Activated T-cell treated with anti-CD3 and anti-CD28 coated beads, Interleukin-2, amount 50 U/mL, for 4 hours (primary cell): ENCODE results near the gene IFI6. TPM values are rescaled to one million over a fixed set of nuclear protein-coding genes. Genes with fewer than 3 reads are reported as not detected.
A peak's percentile ranks its signal among the peaks of the same experiment; 100 is the strongest.
"Not testable (repeated sequence)": the region's sequence is repeated elsewhere in the genome, so short reads cannot be mapped to it uniquely, and the experiment has no call there.

Source experiments
- ATAC-seq, 2 donors: fragments of 200-7000 bp; cut with Tn5 transposase; one replicate each; pipeline ENCODE4 v1.10.0; 2021
- DNase-seq: peaks from one replicate; pipeline ENCODE4 v3.0.0-alpha.2; 2020
- H3K27me3 Mint-ChIP-seq: one replicate; pipeline ENCODE4 v1.8.0; 2021; ENCODE audit warnings: low read depth, mixed read lengths
- H3K36me3 Mint-ChIP-seq: one replicate; pipeline ENCODE4 v1.8.0; 2022; ENCODE audit warnings: mixed read lengths; ENCODE audit not compliant: insufficient read depth
- H3K4me1 Mint-ChIP-seq: one replicate; pipeline ENCODE4 v1.8.0; 2021; ENCODE audit warnings: low read depth, mixed read lengths
- H3K4me3 Mint-ChIP-seq: one replicate; pipeline ENCODE4 v1.8.0; 2021; ENCODE audit warnings: mild to moderate bottlenecking, moderate library complexity, mixed read lengths
- H3K9me3 Mint-ChIP-seq: one replicate; pipeline ENCODE4 v1.8.0; 2021; ENCODE audit warnings: mixed read lengths
- total RNA-seq, 3 donors: library from RNA; stranded (reverse); gene quantifications; one replicate each; pipeline ENCODE4 v1.2.1, GENCODE V29; 2021

IFI6 gene, protein sequence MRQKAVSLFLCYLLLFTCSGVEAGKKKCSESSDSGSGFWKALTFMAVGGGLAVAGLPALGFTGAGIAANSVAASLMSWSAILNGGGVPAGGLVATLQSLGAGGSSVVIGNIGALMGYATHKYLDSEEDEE
- 10 to 100 TPM in 2 of 3 donors, 1 to 10 TPM in 1; 9.1 to 18.9 (median 15.4) TPM for total RNA-seq

DNA sequence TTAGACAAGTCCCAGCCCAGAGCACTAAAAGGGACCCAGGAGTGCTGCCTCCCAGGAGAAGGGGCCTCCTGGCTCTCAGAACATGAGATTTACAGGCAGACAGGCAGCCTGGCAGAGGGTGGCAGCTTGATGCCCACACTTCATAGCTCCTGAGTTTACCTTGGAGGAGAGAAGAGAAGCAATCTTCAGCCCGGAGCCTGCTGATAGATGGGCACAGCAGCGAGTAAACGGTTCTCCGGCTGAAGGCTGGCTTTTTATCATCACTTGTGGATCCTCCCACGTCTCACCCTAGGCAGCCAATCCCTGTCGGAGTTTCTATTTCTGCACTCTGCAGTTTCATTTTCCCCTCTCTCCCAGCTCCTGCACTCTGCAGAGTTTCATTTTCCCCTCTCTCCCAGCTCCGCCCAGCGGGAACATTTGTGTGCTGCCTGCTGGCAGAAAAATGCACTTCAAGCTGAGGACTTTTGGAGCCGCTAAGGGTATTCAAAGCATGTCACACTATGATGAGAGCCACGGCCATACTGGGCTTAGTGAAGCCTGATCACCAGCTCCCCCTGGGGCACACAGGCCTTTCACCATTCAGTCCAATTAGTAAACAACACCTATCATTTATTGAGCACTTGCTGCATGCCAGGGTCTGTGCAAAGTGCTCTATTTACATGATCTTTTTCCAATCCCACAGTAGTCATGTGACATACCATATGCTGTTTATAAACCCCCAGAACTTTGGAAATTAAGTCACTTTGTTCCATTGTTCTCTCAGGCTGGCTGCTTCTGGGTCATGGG is at the start of gene IFI6:
IFI6 (minus strand) TSS at position 229 of the 786 bp plus-strand sequence. CDS start 2,878 bp downstream, outside the sequence.
- Mint-ChIP-seq H3K36me3 (peaks cover 1% of the 10 kb centered on the region), H3K27me3 (no peaks in the 10 kb centered on the region), H3K9me3 (no peaks in the 10 kb centered on the region), H3K4me3 (peak within 1 kb of the TSS; percentile 87), H3K4me1 (peaks cover 37% of the 10 kb centered on the region)
- DNase-seq (peak; percentile 61), ATAC-seq (peak; percentile 90 to 94)

DNA sequence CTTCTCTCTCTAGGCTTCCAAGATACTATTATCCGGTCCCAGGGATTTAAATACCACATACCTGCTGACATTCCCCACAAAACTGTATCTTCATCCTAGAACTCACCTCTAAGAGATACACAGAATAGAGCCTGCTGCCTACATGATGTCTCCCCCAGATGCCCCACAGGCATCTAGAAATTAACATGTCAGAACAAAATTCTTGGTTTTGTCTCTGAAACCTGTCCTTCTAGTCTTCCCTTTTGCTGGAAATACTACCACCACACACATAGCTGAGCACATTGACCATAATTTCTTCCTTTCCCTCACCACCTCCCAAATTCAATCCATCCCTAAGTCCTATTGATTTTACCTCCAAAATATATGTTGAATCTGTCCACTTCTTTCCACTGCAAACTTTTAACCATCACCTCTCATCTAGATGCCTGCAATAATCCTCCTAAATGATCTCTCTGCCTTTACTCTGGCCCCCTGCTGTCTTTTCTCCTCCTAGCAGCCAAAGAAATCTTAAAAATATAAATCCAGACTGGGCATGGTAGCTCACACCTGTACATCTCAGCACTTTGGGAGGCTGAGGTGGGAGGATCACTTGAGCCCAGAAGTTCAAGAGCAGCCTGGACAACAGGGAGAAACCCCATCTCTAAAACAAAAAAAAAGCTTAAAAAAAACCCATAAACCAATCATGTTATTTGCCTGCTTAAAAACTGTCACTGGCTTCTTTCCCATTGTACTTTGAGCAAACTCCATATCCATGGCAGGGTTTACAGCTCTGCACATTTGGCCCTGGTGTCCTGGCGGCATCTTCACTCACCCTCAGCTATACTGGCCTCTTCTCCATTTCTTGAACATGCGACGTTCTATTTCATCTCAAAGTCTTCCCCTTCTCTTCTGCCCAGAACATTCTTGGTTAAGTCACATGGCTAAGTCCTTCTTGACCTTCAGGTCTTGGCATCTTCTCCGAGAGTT is 47.6 kb upstream of the IFI6 start:
- Mint-ChIP-seq H3K36me3 (no peaks in the 10 kb centered on the region), H3K9me3 (peaks cover 13% of the 10 kb centered on the region), H3K27me3 (peaks cover 17% of the 10 kb centered on the region), H3K4me3 (no peak overlapping the region), H3K4me1 (peaks cover under 1% of the 10 kb centered on the region)
- DNase-seq, result no peak
- no peak for ATAC-seq

DNA sequence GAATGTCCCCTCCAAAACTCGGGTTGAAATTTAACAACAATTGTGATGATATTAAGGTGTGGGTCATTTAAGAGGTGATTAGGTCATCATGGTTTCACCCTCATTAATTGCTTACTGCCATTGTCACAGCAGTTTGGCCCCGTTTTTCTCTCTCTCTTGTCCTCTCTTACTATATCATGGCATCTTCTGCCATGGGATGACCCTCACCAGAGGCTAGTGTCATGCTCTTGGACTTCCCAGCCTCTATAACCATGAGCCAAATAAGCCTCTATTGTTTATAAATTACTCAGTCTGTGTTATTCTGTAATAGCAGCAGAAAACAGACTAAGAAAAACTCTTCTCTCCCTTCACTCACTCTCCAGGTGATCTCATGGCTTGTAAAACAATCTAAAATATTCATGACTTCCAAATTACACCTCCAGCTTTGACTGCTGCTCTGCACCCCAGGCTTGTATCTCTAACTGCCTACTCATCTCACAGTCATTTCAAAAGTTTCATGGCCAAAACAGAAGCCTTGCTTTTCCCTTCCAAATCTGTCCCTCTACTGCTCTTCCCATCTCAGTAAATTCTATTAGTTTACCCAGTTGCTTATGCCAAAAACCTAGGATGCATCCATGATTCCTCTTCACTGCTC is 44.4 kb upstream of the IFI6 start:
- DNase-seq (no peak), ATAC-seq (no peak)
- Mint-ChIP-seq H3K4me1 (no peaks in the 10 kb centered on the region), H3K9me3 (peaks cover 13% of the 10 kb centered on the region), H3K4me3 (no peak overlapping the region), H3K36me3 (no peaks in the 10 kb centered on the region), H3K27me3 (peaks cover 20% of the 10 kb centered on the region)

DNA sequence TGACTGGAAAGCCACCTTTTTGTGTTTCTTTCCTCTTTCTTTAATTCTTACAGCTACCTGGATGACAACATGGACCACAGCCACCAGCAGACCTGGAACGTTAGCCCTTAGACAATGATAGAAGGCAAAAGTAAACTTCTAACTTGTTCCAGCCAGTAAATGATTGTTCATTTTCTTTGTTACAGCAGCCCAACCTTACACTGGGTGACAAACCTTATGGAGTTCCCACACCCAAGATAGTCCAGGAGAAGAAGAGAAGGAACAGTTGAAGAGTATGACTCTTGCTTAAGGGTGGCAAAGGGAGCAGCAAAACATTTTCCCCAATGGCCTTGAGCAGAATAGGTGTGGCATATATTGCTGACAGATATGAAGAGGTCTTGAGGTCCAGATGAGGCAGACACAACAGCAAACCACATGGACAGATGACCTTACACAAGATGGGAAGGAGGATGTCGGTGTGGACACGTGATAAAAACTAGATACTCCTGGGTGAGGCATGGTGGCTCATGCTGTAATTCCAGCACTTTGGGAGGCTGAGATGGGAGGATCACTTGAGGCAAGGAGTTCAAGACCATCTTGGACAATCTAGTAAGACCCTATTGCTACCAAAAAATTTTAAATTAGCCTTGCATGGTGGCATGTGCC is 42.0 kb upstream of the IFI6 start:
- Mint-ChIP-seq H3K4me3 (no peak overlapping the region), H3K27me3 (peaks cover 20% of the 10 kb centered on the region), H3K4me1 (no peaks in the 10 kb centered on the region), H3K9me3 (peaks cover 13% of the 10 kb centered on the region), H3K36me3 (no peaks in the 10 kb centered on the region)
- no peak for ATAC-seq
- no peak for DNase-seq

DNA sequence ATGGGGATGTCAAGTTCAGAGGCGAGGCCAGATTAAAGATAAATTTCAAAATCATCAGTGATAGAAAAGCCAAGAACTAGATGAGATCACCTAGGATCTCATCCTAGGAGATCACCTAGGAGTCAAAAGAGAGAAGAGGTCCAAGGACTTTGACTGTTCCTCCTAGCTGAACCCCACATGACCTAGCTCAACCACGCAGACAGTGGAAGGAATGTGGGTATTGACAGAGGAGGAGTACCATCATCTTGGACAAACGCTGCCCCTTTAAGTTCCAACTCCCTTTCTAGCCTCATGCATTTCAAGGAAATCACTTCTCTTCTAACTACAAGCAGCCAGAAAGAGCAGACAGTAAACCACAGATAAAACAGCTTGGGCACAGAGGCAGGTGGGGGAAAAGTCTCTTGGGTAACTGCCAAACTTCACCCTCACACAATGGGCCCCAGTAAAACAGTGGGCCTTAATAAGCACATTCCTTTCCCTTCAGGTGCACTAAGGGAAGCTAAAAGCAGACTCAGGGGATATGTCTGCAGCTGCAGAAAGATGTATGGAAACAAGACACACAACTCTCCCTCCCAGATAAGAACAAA is 41.2 kb upstream of the IFI6 start:
- Mint-ChIP-seq H3K4me3 (no peak overlapping the region), H3K9me3 (peaks cover 15% of the 10 kb centered on the region), H3K4me1 (no peaks in the 10 kb centered on the region), H3K36me3 (no peaks in the 10 kb centered on the region), H3K27me3 (peaks cover 20% of the 10 kb centered on the region)
- ATAC-seq, result no peak
- DNase-seq, result no peak

DNA sequence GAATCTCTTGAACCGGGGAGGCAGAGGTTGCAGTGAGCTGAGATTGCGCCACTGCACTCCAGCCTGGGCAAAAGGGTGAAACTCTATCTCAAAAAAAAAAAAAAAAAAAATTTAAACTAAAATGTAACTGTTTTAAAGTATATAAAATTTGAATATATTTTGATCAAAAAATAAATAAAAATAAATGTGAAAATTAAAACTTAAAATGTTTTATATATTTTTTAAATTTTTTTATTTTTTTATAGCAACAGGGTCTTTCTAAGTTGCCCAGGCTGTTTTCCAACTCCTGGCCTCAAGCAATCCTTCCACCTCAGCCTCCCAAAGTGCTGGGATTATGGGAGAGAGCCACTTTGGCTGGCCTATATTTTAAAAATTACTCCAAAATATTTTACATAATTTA is 38.6 kb upstream of the IFI6 start:
- Mint-ChIP-seq H3K36me3 (no peaks in the 10 kb centered on the region), H3K27me3 (peaks cover 13% of the 10 kb centered on the region), H3K4me3 (no peak overlapping the region), H3K9me3 (peaks cover 3% of the 10 kb centered on the region), H3K4me1 (no peaks in the 10 kb centered on the region)
- DNase-seq (no peak), ATAC-seq (no peak)

DNA sequence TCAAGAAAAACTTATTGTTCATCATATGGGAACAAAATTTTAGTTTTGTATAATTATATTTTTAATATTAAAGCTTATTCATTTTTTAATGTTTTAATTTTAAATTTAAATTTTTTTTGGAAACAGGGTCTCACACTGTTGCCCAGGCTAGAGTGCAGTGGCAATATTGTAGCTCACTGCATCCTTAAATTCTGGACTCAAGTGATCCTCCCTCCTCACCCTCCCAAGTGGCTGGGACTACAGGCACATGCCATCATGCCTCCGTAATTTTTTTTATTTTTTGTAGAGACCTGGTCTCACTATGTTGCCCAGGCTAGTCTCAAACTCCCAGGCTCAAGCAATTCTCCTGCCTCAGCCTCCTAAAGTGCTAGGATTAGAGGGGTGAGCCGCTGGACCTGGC is 33.6 kb upstream of the IFI6 start:
- DNase-seq (no peak), ATAC-seq (no peak)
- Mint-ChIP-seq H3K9me3 (peaks cover 11% of the 10 kb centered on the region), H3K4me3 (no peak overlapping the region), H3K36me3 (no peaks in the 10 kb centered on the region), H3K4me1 (no peaks in the 10 kb centered on the region), H3K27me3 (peaks cover 8% of the 10 kb centered on the region)

DNA sequence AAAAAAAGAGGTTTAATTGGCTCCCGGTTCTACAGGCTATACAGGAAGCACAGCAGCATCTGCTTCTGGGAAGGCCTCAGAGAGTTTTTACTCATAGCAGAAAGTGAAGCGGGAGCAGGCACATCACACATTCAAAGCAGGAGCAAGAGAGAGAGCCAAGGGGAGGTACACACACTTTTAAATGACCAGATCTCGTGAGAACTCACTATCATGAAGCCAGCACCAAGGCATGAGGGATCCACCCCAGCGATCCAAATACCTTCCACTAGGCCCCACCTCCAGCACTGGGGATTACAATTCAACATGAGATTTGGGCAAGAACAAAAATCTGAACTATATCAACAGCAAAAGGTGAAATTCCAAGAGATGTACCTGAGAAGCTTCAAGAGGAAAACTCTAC is 33.0 kb upstream of the IFI6 start:
- H3K4me3 Mint-ChIP-seq, result no peak overlapping the region
- DNase-seq, result no peak
- H3K27me3 Mint-ChIP-seq, result peaks cover 12% of the 10 kb centered on the region
- ATAC-seq, result no peak
- H3K4me1 Mint-ChIP-seq, result no peaks in the 10 kb centered on the region
- H3K36me3 Mint-ChIP-seq, result no peaks in the 10 kb centered on the region
- H3K9me3 Mint-ChIP-seq, result peaks cover 11% of the 10 kb centered on the region

DNA sequence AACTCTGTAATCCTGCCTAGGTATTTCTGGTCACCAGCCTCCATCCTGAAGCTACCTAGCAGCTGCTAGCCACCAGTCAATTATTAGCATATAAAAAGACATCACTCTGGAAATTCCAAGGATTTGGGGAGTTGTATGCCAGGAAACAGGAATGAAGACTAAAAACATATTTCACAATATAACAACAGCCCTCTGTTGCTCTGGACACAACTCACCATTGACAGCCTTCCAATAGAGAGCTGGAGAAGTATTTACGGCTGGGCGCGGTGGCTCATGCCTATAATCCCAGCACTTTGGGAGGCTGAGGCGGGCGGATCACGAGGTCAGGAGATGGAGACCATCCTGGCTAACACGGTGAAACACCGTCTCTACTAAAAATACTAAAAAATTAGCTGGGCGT is 24.8 kb upstream of the IFI6 start:
- DNase-seq, H3K4me3 Mint-ChIP-seq, H3K36me3 Mint-ChIP-seq: not testable (repeated sequence)

DNA sequence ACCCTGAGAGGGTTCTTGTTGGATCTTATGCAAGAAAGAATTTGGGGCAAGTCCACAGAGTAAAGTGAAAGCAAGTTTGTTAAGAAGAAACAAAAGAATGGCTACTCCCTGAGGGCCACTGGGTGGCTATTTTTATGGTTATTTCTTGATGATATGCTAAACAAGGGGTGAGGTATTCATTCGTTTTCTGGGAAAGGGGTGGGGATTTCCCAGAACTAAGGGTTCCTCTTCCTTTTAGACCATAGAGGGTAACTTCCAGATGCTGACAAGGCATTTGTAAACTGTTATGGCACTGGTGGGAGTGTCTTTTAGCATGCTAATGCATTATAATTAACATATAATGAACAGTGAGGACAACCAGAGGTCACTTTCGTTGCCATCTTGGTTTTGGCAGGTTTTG is 18.2 kb upstream of the IFI6 start:
- no peaks in the 10 kb centered on the region for H3K9me3 Mint-ChIP-seq
- peaks cover 2% of the 10 kb centered on the region for H3K27me3 Mint-ChIP-seq
- peak in 1 of 2 donors; percentile 21 for ATAC-seq
- no peaks in the 10 kb centered on the region for H3K36me3 Mint-ChIP-seq
- no peak overlapping the region for H3K4me3 Mint-ChIP-seq
- H3K4me1 Mint-ChIP-seq, result peaks cover 4% of the 10 kb centered on the region
- DNase-seq, result no peak

More for the DNA sequence above, 24.8 kb upstream of the IFI6 start:
- not testable (repeated sequence) for H3K9me3 Mint-ChIP-seq, H3K4me1 Mint-ChIP-seq, ATAC-seq
- peaks cover 12% of the 10 kb centered on the region for H3K27me3 Mint-ChIP-seq

DNA sequence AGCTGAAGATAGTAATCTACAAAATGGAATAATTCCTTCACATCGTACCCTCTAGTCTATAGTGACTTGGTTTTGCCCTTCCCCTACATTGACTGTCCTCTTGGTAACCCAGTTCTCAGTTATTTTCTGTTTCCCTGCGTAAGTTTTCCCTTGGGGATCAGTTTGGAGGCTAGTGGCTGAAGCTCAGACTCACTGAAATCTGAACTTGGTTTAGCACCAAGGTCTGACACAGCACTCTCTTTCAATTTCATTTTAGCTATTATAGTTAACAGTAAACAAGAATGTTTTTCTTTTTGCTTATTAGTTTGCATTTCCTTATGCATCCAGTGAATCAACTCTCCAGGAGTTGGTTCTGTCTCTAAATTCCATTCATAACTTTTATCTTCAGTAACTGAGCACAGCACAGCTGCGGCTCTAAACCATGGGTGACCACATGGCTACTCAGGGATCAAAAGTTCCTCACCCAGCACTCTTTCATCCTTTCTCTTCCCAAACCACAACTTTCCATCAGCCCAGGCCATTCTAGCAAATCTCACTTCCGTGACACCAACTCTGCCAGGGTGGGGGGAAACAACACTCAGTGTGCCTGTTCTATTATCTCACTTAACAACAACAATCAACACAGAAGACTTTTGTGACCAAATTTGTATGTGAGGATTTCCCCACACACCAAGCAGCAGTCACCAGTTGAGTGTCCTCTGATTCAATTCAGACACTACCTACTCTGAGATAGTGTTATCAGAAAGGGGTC is 17.6 kb upstream of the IFI6 start:
- Mint-ChIP-seq H3K27me3 (peaks cover 2% of the 10 kb centered on the region), H3K36me3 (no peaks in the 10 kb centered on the region), H3K4me3 (no peak overlapping the region), H3K4me1 (peaks cover 4% of the 10 kb centered on the region), H3K9me3 (no peaks in the 10 kb centered on the region)
- peak; percentile 27 to 50 for ATAC-seq
- DNase-seq, result no peak

DNA sequence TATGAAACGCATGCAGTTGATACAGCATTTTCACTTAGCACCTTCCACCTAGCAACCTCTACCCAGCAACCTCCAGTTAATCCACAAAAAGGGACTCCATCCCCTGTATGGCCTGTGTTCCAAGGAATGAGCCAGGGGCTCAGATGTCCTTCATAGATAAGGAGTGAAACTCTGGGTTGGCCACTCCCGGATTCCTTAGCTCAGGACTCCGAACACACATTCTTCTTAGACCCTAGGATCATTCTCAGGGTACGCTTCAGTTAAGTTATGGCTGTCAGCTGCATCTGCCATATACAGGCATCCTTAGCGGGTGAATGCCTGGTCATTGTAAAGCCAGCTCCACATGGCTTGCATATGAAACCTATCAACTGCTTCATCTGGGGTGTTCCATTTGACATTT is 15.9 kb upstream of the IFI6 start:
- Mint-ChIP-seq H3K4me1 (peaks cover 4% of the 10 kb centered on the region), H3K4me3 (no peak overlapping the region), H3K9me3 (no peaks in the 10 kb centered on the region), H3K36me3 (no peaks in the 10 kb centered on the region), H3K27me3 (peaks cover 2% of the 10 kb centered on the region)
- ATAC-seq, result no peak
- no peak for DNase-seq
